ENCODE data around the gene SLC6A17. TPM values are rescaled to one million over a fixed set of nuclear protein-coding genes. Genes with fewer than 3 reads are reported as not detected.

The SLC6A17 gene
- total RNA-seq, 1 donor from 2014 or later, result not detected

DNA sequence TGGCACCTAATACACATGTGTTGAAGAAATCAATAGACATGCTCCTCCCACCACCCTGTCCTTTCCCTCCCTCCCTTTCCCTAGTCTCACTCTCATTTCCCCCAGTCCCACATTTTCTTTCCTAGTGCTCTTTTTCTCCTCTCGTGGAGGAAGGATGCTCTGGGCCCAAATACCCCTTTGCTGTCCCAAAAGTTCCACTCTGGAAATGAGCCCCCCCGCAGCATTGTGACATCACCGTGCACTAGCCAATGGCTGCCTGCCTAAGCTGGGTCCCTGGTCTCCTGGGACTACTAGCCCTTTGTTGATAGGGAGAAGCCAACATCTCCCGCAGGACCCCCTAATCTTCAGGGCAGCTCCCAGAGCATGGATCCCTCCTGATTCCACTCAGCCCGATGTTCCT is 38.2 kb upstream of the SLC6A17 start, which contains the start of gene UBL4B:
Gene UBL4B (plus strand): TSS at position 301 of the 400 bp plus-strand sequence. CDS start 92 bp downstream, at position 393.
- Mint-ChIP-seq H3K36me3 (ENCODE audit: insufficient read depth) (no peaks in the 10 kb centered on the region), H3K4me1 (ENCODE audit: low read depth) (no peaks in the 10 kb centered on the region), H3K27me3 (peaks cover 88% of the 10 kb centered on the region), H3K9me3 (ENCODE audit: low read depth) (no peaks in the 10 kb centered on the region), H3K27ac (no peak within 1 kb of the TSS), H3K4me3 (ENCODE audit: low read depth) (no peak within 1 kb of the TSS)
- TF ChIP-seq, protein P1, sequence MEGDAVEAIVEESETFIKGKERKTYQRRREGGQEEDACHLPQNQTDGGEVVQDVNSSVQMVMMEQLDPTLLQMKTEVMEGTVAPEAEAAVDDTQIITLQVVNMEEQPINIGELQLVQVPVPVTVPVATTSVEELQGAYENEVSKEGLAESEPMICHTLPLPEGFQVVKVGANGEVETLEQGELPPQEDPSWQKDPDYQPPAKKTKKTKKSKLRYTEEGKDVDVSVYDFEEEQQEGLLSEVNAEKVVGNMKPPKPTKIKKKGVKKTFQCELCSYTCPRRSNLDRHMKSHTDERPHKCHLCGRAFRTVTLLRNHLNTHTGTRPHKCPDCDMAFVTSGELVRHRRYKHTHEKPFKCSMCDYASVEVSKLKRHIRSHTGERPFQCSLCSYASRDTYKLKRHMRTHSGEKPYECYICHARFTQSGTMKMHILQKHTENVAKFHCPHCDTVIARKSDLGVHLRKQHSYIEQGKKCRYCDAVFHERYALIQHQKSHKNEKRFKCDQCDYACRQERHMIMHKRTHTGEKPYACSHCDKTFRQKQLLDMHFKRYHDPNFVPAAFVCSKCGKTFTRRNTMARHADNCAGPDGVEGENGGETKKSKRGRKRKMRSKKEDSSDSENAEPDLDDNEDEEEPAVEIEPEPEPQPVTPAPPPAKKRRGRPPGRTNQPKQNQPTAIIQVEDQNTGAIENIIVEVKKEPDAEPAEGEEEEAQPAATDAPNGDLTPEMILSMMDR (IDR thresholded peaks at IDR 0.05; ENCODE audit: unreplicated experiment), result no peak
- no peak for DNase-seq (ENCODE audit: low spot score, unreplicated experiment)

DNA sequence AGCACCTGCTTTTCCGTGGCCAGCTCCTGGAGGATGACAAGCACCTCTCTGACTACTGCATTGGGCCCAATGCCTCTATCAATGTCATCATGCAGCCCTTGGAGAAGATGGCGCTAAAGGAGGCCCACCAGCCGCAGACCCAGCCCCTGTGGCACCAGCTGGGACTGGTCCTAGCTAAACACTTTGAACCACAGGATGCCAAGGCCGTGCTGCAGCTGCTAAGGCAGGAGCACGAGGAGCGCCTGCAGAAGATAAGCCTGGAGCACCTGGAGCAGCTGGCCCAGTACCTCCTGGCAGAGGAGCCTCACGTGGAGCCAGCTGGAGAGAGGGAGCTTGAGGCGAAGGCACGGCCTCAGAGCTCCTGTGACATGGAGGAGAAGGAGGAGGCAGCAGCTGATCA is 37.6 kb upstream of the SLC6A17 start:
- no peak overlapping the region for H3K27ac Mint-ChIP-seq

DNA sequence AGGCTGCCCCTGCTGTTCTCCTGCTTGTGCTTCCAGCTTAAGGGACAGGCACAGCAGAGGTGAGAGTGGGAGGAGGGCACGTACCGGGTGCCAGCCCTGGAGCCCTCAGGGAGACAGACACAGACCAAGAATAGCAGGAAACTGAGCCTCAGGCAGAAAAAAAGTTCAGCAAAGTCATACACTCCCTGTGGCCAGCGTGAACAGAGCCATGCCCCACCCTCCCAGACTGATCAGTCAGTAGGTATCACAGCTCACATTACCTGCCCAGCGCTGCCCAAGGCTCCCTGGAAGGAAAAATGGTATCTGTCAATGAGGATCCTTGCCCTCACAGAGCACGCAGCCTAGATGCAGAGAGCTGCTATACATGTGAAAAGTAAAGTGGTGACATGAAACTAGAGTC is 36.7 kb upstream of the SLC6A17 start:
- Mint-ChIP-seq H3K4me1 (ENCODE audit: low read depth) (no peaks in the 10 kb centered on the region), H3K36me3 (ENCODE audit: insufficient read depth) (no peaks in the 10 kb centered on the region), H3K27me3 (peaks cover 81% of the 10 kb centered on the region), H3K9me3 (ENCODE audit: low read depth) (no peaks in the 10 kb centered on the region), H3K27ac (no peak overlapping the region), H3K4me3 (ENCODE audit: low read depth) (no peak overlapping the region)
- no peak for DNase-seq (ENCODE audit: low spot score, unreplicated experiment)
- TF ChIP-seq, protein P1 (IDR thresholded peaks at IDR 0.05; ENCODE audit: unreplicated experiment), result no peak

More for the DNA sequence above, 37.6 kb upstream of the SLC6A17 start:
- no peak overlapping the region for H3K4me3 Mint-ChIP-seq (ENCODE audit: low read depth)
- TF ChIP-seq, protein P1 (IDR thresholded peaks at IDR 0.05; ENCODE audit: unreplicated experiment), result no peak
- no peaks in the 10 kb centered on the region for H3K4me1 Mint-ChIP-seq (ENCODE audit: low read depth)
- no peaks in the 10 kb centered on the region for H3K36me3 Mint-ChIP-seq (ENCODE audit: insufficient read depth)
- DNase-seq (ENCODE audit: low spot score, unreplicated experiment), result no peak
- peaks cover 87% of the 10 kb centered on the region for H3K27me3 Mint-ChIP-seq
- H3K9me3 Mint-ChIP-seq (ENCODE audit: low read depth), result no peaks in the 10 kb centered on the region

DNA sequence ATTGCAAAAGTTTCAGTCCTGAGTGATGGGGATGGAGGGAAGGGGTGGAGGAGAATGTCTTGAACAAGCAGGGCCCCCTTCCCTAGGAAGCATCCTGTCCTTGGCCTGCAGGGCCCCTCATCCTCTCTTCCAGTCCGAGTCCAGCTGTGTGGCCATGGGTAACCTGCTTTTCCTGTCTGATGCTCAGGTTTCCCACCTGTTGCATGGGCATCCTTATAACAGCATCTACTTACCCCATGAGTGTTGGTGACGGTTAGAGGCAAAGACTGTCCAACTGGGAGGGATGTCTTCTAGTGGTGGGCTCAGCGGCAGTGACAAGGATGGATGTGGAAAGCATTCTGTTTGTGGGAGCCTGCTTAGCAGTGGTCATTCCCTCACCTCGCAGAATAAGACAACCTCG is 36.1 kb upstream of the SLC6A17 start:
- H3K9me3 Mint-ChIP-seq (ENCODE audit: low read depth), result no peaks in the 10 kb centered on the region
- H3K27ac Mint-ChIP-seq, result no peak overlapping the region
- H3K27me3 Mint-ChIP-seq, result peaks cover 80% of the 10 kb centered on the region
- no peaks in the 10 kb centered on the region for H3K36me3 Mint-ChIP-seq (ENCODE audit: insufficient read depth)
- TF ChIP-seq, protein P1 (IDR thresholded peaks at IDR 0.05; ENCODE audit: unreplicated experiment), result no peak
- DNase-seq (ENCODE audit: low spot score, unreplicated experiment), result no peak
- H3K4me3 Mint-ChIP-seq (ENCODE audit: low read depth), result no peak overlapping the region
- H3K4me1 Mint-ChIP-seq (ENCODE audit: low read depth), result no peaks in the 10 kb centered on the region

DNA sequence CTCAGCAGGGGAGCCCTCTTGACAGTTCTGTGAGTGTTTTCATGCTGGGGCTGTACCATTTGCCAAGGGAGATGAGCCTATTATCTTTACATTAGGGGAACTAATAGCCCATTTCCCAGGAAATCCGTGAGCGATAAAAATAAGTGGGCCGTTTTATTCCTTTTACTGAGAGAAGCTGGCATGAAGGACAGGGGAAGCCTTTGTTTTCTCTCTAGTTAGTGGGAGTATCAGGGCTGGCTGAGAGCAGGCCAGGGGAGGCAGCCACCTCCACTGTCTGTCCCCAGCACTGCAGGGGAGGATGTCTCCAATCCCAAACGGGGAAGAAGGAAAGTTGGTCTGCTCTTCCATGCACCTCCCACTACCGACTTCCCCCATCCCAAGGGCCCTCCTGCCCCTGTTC is 35.5 kb upstream of the SLC6A17 start:
- TF ChIP-seq, protein P1 (IDR thresholded peaks at IDR 0.05; ENCODE audit: unreplicated experiment), result no peak
- Mint-ChIP-seq H3K36me3 (ENCODE audit: insufficient read depth) (no peaks in the 10 kb centered on the region), H3K9me3 (ENCODE audit: low read depth) (no peaks in the 10 kb centered on the region), H3K4me1 (ENCODE audit: low read depth) (no peaks in the 10 kb centered on the region), H3K27me3 (peaks cover 78% of the 10 kb centered on the region), H3K4me3 (ENCODE audit: low read depth) (no peak overlapping the region), H3K27ac (no peak overlapping the region)
- DNase-seq (ENCODE audit: low spot score, unreplicated experiment), result no peak

Data from progenitor cell of endocrine pancreas (in vitro differentiated cells).